GM23248 (cell line): Measurements from ENCODE around the gene PCDH10.

ENCODE experiments used
- EZH2 ChIP-seq: fragments of 200-600 bp; sonication (generic); IDR thresholded peaks from 2 replicates; pipeline ENCODE4 v1.6.1; 2018; ENCODE audit warnings: antibody characterized with exemption, mild to moderate bottlenecking; ENCODE audit not compliant: insufficient read depth, poor library complexity, severe bottlenecking
- EZH2phosphoT487 ChIP-seq: fragments of 200-600 bp; sonication (generic); IDR thresholded peaks from 2 replicates; pipeline ENCODE4 v1.6.1; 2018; ENCODE audit warnings: antibody characterized with exemption, moderate library complexity, mild to moderate bottlenecking, low read depth; ENCODE audit not compliant: insufficient read depth

GRCh38 chr4:133162941-133163340, 13.8 kb downstream of the PCDH10 start:
- TF ChIP-seq EZH2 (no peak), EZH2phosphoT487 (no peak)
